Right renal cortex interstitium (tissue), 3 donors: ENCODE results near the gene SIM2. TPM values are rescaled to one million over a fixed set of nuclear protein-coding genes. Genes with fewer than 3 reads are reported as not detected.

Experiments
- DNase-seq, 3 donors: peaks; one replicate each; pipeline ENCODE4 v3.0.0-alpha.2; 2013; ENCODE audit warnings: low read depth in 3 of 3, low spot score in 2 of 3
- polyA plus RNA-seq, 3 donors: library from polyadenylated mRNA; unstranded; fragments of 120-200 nt; gene quantifications; one replicate each; pipeline ENCODE4 v1.2.1, GENCODE V29; 2013; ENCODE audit not compliant: insufficient read length in 3 of 3

The SIM2 gene
- polyA plus RNA-seq, 3 donors = 16.6 to 22.3 (median 19.1) TPM

DNA sequence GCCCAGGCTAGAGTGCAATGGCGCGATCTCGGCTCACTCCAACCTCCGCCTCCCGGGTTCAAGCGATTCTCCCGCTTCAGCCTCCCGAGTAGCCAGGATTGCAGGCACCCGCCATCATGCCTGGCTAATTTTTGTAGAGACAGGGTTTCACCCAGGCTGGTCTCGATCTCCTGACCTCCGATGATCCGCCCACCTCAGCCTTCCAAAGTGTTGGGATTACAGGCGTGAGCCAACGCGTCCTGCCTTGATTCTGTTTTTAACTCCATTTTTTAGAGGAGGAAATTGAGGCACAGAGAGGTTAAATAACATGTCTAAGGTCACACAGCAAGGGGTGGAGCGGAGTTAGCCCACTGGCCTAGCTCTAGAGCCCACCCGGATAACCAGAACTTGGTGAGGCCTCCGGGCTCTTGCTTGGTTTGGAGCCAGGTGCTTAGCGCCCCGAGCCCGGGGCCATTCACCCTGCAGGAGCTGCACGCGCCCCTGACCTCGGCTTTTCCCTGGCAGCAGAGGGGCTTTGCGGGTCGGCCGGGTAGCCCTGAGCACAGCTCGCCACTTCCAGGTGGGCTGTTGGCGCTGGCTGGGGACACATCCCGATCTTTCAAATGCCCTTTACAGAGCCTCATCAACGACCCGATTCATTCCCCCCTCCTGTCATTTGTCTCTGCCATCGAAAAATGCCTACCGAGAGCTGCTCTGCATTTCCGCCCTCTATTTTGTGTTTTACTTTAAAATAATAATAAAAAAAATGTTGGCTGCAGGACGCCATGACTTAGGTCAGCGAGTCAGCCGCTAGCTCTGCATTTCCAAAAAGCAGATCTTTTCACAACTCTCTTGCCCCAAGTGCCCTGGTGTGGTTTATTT lies 11.2 kb downstream of the SIM2 start:
- no peak for DNase-seq

DNA sequence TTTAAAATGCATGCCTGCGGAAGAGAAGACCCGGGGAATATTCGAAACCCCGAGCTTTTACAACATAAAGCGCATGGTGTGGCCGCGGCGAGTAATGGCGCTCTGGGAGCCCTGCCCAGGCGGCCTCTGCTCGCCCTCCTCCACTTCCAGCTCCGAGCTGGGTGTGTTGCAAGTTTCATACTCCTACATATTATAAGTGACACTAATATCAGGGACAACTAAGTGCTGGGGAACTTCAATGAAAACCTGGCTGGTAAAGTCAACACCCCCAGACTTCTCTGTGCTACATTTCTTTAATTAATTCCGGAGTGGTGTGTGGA lies 11.8 kb downstream of the SIM2 start:
- DNase-seq = no peak

DNA sequence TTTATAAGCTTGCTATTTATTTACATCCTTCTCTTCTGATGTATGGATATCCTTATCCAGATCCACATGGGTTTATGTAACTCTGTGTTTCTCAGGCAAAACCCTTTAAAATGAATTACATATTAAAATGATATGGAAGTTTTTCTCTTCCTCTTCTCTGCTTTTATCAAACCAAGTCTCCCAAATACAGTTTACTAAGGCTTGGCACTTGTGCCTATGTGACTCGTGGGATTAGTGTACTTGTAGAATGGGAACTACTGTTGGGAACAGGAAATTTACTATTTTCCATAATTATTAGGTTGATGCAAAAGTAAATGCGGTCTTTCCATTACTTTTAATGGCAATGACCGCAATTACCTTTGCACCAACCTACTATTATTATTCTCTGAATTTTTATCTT lies 14.8 kb downstream of the SIM2 start:
- DNase-seq = no peak

DNA sequence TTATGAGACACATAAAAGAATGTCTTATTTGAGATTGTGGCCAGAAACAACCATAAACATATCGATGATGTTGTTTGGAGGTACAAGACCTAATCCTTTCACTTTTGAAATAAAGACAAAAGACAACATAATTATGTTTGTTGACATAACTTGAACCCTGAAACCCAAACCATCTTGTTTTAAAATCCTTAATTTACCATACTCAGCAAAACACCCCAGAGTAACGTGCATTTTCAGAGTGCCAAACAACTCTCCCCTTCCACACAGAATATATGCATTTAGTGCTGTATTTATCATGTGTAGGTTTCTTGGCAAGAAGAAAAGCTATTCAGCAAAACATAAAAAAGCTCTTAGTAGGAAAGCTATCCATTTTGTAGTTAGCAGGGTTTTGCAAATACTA lies 17.5 kb downstream of the SIM2 start:
- no peak for DNase-seq

DNA sequence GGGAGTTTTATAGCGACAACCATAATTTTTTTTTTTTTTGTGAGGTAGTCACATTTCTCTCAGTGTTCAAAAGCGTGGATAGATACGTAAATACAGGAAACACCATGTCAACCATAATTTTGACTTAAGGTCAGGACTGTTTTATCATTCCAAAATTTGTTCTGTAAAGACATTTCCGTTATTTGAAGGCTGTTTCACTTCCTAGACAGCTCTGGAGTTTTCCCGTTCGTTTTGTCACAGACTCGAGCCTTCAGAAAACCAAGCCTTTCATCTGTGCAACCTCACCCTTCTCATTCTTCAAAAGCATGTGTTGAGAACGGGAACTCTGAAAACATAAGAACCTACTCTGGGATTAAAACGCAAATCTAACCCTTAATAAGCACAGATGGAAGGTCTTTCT lies 17.9 kb downstream of the SIM2 start:
- no peak for DNase-seq

DNA sequence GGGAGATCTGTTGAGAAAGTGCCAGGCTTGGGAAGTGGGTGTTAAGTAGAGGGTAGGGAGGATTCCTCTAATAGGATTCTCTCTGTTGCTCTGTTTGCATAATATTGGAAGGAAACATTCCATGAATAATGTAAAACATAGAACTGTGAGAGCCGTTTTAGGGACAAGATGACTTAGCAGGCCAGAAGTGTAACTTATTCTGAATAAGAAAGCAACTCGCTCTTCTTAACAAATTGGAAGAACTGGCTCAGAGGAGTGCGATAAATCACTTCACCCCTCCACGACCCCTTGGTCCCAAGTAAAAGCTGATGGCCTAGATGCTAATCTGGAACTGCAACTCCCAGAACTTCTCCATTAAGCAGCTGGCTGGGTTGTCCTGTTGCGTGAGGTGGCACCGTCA lies 19.1 kb downstream of the SIM2 start:
- no peak for DNase-seq

DNA sequence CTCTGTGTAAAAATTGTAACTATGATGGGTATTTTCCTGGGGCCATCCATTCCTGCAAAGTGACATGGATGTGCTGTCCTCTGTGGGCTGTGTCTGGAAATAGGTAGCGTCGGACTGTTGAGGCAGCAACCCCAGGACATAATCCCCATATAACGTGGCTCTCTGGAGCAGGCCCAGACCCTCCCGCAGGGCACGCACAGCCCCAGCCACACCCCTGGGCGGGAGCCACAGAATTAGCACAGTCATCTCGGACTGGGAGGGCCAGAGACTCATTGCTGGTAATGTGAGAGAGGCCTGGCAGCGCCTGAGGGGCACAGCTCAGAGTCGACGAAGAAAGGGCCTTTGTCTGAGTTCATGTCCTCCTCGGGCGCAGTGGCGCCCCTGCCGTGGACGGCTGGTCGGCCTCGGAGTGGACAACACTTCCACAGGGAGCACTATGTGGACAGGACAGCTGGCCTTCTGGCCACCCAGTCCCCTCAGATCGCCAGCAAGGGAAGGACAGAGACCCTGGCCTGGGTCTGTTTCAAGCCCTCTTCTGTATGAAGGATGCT lies 20.1 kb downstream of the SIM2 start:
- DNase-seq = no peak

DNA sequence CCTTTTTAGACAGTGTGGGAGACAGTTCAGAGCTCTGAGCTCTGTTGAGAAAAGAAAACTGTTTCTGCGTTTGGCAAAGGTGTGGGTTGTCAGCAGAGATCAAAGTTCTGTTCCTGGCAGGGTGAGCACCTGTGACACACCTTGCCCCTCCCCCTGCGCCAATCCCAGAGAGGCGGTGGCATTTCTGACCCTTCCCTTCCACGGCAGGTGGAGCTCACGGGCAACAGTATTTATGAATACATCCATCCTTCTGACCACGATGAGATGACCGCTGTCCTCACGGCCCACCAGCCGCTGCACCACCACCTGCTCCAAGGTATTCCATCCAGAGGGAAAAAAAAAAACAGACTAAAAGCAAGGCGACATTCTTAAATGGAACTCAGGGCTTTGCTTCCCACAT lies 20.7 kb downstream of the SIM2 start:
- no peak for DNase-seq

DNA sequence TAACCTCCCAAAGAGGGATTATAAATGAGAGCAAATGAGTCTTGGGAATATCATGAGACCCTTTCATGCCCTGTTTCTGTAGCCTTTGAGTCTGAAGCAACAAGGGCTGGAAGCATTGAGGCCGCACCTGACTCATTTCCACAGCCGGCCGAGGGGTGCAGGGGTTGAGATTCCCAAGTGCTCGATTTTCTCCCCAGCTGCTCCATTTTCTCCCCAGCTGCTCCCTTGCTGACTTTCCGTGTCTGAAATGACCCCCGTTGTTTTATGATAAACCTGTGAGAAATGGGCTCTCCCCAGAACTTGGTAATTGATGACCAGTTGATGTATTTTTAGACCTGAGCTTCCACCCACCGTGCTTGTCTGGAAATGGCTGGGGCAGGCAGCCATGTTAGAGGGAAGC lies 22.9 kb downstream of the SIM2 start:
- DNase-seq = no peak

DNA sequence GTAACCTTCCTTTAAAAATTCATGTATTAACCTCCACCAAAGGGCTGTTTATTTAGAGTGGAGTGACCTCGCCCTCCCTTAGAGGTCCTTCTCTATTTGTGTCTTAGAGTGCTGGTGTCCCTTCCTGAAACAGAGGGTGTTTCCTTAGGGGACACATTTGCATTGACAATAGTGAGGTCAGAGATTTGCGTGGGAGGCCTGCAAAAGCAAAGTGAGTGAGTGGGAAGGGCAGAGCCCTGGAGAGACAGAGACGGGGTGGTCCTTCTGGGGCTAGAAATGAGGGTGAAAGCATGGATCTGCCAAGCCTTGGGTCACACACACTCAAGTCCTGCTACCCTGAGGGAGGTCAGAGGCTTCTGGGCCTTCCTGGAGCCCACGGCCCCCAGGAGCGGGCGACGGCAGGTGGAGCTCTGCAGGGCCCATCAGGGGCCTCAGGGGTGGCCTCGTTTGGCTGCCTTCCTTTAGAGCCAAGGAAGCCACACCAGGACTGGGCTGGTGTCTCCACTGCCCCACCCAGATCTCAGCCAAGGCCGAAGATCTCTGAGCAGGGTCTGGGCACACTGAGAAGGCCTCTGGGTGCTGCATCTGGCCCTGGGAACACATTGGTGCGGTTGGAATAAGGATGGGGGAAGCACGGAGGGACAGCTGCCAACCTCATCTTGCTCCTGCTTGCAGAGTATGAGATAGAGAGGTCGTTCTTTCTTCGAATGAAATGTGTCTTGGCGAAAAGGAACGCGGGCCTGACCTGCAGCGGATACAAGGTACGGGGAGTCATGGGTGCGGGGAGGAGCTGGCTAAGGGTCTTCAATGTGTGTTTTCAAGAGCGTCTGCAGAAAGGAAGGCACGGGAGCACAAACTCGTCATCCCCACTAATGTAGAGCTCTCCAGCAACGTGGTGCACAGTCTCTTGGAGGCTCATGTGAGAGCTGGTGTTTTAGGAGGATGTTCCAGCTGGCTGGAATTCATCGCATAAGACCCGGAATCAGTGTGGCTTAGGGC lies 23.8 kb downstream of the SIM2 start:
- DNase-seq = no peak

DNA sequence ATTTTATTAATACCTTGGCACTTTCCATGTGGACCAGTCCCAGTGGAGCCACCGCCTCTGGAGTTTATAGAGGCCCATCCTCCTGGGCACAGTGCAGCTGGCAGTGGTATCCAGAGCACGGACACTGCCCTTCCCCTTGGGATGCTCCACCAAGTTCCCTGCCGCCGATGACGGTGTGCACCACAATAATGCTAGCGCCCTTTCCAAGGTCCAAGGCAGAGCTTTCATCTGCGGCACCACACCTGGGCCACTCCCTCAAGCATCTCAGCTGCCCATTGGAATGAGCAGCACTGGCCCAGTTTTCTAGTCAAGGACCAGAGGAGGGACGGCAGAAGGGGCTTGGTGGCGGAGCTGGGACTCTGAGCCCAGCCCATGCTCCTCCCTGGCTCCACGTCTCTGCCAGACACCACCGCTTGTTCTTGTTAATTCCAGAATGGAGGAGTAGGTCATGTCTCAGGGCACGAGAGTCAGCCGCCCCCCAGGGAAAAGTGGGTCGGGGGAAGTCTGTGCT lies 24.5 kb downstream of the SIM2 start:
- no peak for DNase-seq

DNA sequence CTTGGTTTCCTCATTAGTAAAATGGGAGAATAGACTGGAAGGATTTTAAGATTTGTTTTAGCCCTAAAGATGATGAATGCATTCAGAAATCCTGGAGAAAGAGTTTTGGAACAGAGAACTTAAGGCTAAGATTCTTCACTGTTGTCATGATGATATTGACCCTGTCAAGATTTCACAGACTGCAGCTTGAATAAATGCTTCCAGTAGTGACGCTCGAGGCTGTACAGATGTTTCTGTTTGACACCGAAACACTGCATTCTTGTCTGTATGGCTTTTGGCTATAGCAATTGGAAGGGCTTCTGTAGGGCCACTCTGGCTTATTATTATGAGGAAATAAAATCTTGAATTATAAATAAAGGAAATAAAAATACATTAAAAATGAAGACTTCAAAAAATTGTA lies 25.7 kb downstream of the SIM2 start:
- DNase-seq = no peak

DNA sequence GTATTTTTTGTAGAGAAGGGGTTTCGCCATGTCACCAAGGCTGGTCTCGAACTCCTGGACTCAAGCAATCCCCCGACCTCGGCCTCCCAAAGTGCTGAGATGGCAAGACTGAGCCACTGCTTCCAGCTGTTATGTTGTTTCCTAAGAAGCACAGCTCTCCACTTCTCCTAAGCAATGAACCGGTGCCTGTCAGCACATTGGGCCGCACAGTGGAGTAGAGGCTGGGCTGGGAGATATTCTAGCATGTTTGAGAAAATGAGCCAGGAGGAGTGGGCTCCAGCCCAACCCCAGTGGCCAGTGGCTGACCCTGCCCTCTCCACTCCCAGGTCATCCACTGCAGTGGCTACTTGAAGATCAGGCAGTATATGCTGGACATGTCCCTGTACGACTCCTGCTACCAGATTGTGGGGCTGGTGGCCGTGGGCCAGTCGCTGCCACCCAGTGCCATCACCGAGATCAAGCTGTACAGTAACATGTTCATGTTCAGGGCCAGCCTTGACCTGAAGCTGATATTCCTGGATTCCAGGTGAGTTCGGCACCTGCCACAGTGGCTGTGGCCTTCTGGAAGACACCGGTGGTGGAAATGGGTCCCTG lies 27.0 kb downstream of the SIM2 start:
- no peak for DNase-seq

DNA sequence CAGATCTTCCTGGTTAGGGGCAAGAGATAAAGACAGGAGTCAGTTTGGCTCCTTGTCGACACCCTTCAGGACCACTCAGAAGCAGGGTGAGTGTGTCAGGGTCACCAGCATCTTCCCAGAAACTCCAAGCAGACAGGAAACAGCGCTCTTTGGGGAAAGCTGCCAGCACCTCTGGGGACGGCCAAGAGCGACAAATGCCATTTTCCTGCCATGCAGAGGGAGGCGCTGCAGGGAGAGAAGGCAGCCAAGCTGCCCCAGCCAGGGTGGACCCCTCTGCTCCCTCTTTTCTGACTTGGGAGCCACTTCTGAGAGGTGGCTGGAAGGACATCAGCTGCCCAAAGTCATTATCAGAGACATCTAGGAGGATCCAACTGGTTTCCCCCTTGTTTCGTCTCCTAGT lies 29.0 kb downstream of the SIM2 start:
- no peak for DNase-seq

DNA sequence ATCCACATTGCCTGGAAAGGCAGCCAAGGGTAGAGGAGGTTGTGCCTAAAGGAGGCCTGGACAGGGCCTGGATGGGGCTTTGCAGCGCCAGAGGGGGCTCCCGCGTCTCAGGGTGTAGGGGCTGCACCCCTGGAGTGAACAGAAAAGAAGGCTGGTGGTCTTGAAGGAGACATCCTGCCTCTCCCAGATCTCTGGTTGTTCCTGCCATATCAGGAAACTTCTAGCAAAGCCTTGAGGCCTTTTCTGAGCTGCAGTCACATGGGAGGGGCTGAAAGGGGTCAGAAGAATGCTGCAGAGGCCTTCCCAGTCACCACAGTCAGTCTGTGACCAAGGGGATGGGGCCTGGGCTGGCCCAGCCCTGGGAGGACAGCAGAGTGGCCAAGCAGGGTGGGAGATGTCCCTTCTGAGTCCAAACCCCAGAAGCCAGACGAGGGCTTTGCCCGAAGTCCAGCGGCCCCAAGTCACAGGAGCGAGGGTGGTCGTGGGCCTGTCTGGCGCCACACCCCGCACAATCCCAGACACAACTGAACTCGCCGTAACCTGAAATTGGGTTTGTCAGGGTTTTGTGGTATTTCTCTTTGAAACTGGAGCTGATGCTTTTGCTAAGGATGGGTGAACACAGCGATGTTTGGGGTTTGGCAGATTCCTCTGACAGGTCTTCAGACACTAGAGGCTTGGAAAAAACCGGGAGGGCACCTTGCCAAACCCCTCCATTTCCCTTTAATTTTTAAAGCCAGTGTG lies 29.6 kb downstream of the SIM2 start:
- no peak for DNase-seq

DNA sequence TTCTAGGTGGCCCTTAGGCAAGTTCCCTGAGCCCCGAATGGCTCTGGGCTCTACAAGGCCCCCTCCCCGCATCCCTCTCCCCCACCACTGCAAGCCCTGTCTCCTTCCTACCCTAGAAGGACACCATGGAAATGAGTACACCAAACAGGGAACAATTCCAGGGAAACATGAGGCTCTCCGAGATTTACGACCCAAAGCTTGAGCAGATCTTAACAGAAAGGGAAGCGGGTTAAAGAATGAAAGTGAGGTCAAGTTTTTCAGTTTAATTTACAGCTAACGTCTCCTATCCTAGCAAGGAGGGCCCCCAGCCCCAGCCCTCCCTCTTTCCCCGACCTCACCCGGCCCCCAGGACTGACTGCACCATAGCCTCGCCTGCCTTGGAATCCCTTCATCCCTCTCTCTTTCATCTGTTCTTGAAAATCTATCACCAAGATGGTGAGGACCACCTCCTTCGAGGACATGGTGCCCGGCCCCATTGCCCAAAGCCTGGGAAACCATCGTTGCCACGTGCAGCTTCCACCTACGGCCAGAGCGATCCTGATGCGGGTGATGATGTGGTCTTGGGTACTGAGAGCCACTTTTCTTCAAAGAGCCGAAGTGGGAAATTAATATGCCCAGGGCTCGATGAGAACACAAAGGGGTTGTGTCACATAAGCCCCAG lies 30.5 kb downstream of the SIM2 start:
- peak in 1 of 3 donors; percentile 72 for DNase-seq

DNA sequence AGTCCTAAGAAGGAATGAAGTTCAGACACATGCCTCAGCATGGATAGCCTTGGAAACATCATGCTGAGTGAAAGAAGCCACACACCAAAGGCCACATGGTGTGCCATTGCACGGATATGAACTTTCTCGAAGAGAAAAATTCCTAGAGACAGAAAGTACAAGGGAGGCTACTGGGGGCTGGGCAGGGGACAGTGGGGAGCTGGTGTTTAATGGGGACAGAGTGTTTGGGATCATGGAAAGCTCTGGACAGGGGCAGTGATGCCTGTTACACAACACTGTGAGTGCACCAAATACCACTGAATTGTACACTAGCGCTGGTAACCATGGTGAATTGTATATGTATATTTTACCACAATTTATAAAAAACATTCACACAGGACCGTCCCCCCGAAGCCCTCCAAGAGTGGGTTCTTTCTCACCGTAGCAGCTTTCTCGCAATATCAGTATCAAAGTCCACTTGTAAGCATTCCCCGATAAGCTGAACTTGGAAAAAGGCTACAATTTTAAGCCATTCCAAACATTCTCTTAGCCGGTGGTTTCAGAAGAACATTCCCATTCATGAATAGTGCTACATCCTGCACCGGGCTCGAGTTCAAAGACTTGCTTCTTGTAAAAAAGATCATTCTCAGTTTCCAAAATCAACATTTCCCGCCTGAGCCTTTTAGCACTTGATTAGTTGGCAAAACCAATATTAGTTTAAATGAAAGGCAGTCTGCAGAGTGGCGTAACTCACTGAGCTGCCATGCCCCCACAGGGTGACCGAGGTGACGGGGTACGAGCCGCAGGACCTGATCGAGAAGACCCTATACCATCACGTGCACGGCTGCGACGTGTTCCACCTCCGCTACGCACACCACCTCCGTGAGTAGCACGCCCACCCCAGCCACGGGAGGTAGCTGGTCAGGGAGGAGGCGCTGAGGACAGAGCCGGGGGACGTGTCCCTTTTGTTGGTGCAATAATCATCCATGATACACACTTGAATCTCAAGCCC lies 31.7 kb downstream of the SIM2 start:
- no peak for DNase-seq

DNA sequence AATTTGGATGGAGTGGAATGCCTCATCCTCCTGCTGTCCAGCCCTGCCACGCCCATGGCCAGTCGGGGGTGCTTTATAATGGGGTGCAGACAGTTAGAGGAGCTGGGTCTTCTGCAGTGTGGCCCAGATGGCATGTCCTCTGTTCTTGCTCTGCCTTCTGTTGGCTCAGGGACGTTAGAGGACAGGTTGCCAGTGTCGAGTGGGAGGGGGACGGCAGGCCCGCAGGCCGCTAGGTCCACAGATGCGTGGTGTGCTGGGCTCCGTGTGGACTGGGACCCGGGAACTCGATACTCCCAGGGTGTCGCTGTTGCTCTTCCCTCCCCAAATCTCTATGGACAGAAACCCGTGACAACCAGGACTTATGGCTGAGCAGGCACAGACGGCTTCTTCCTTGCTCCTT lies 33.3 kb downstream of the SIM2 start:
- DNase-seq = no peak

DNA sequence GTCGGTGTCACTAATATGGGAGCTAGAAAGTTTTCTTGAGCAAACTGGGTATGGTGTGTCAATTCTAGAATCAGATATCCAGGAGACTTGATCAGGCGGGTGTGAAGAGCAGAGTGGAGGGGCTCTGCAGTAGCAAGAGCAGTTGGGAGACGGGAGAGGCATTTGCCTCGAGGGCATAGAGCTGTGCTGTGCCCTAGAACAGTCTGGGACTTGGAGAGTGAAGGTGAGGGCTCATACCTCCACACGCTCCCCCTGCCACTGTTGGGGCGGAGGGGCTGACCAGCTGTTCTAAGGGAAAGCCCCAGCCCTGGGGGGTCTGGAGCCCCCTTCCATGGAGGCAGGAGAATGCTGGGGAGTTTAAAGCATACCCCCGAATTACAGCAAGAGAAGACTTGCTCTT lies 33.8 kb downstream of the SIM2 start:
- DNase-seq = no peak
